ENCODE data around the gene TFR2. TPM values are rescaled to one million over a fixed set of nuclear protein-coding genes. Genes with fewer than 3 reads are reported as not detected.

Gene TFR2
- total and polyA plus RNA-seq, 5 experiments from 2014 or later: 0.51 to 5.9 (median 1.3) TPM

GRCh38 chr7:100588438-100588837 is 52.9 kb downstream of the TFR2 start:
- Mint-ChIP-seq H3K4me3 (peak overlapping the region; percentile 36 to 98 (median 72)), H3K36me3 (peaks cover 0 to 4% (median 3%) of the 10 kb centered on the region in 3 donors), H3K27me3 (peaks cover 0 to 10% (median 3%) of the 10 kb centered on the region in 5 donors), H3K27ac (peak overlapping the region in 3 of 10 donors; percentile 18 to 44 (median 43)), H3K9me3 (no peaks in the 10 kb centered on the region), H3K4me1 (peaks cover 14 to 29% (median 20%) of the 10 kb centered on the region in 4 donors)
- POLR2A ChIA-PET: interaction anchor here (0.7 to 9.8 kb wide), 4 partner anchors 15 to 57 kb away, joined by 3 to 333 read pairs (median 4); partner anchors contain the start of gene SAP25
- DNase-seq (no peak), ATAC-seq (no peak)

DNA sequence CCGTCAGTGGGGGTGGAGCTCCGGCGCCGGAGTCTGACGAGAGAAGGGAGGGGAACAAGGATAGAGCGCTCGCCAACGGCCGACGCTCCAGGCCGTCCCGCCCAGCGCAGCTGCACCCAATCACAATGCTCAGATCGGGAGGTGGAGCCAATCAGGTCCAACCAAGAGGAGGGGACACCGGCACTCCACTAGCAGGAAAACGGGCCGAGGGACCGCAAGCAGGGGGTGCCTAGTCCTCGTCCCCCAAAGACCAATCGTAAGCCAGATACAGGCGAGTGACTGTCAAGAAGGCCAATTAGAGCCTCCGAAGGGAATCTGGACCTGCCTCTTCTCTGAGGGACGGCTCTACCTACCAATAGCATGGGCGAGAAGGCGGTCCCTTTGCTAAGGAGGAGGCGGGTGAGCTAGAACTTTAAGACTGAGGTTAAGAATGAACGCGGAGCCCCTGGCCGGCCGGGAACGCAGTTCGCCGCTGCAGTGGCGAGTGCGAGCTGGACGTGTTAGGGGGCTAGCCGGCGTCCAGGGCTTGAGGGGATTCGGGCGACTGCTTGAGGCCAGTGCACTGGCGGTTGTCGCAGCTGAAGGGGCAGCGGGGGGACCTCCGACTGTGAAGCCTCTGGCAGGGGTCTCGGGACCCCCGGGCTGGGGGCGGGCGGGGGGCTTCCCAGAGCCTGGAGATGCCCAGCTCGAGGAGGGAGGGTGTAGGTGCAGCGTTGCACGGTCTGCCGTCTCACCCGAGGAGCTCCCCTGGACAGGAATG is 54.9 kb downstream of the TFR2 start, which contains the start of gene FBXO24:
FBXO24 (plus strand) TSS at position 63 of the 760 bp plus-strand sequence; CDS start at position 361, 298 bp downstream.
- peaks cover 21 to 41% (median 31%) of the 10 kb centered on the region in 4 donors for H3K4me1 Mint-ChIP-seq
- no peaks in the 10 kb centered on the region for H3K9me3 Mint-ChIP-seq
- ATAC-seq: peak; percentile 83 to 85
- H3K27me3 Mint-ChIP-seq: peaks cover 0 to 10% (median 3%) of the 10 kb centered on the region in 5 donors
- DNase-seq: peak; percentile 96 to 100 (median 100)
- POLR2A ChIA-PET: interaction anchor here (0.6 to 9.8 kb wide), 46 partner anchors 8 to 631 kb away, joined by 3 to 333 read pairs (median 6); partner anchors contain the start of genes AGFG2, GIGYF1, GNB2 and MEPCE
- peak within 1 kb of the TSS; percentile 93 to 100 (median 97) for H3K4me3 Mint-ChIP-seq
- H3K27ac Mint-ChIP-seq: peak within 1 kb of the TSS in 7 of 10 donors; percentile 81 to 98 (median 97)
- H3K36me3 Mint-ChIP-seq: peaks cover 4 to 6% (median 5%) of the 10 kb centered on the region in 3 donors

DNA sequence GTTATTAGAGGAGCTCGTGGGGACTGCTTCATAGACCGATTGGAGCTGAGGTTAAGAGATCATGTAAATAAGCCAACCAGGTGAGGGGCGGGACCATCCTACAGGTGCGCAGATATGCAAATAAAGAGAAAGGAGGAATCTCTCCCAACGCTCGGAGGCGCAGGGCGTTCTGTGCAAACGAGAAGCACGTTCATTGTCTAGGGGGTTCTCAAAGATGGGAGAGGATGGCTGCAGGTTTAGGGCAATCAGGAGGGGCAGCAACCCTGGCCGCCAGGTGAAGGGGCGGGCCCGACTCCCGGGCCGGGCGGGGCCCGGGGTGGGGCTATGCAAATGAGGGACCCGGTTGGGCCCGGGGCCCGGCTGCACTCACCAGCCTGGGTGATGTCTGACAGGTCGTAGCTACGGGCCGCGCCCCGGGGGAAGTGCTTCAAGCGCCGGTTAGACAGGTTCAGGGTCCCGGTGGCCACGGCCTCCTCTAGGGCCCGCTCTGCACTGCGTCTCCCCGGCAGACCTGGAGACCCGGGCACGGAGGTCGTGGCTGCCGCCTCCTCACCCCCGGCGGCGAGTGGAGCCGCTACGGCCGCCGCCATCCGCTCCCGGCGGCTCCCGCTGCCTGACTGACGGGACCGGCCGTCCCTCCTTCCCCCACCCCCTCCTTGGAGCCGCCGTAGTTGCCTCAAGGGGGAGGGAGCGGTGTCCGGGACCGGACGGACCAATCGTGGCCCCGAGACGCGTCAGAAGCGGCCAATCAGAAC is 55.7 kb downstream of the TFR2 start, which contains the start of gene LRCH4:
LRCH4 (minus strand) TSS at position 619 of the 755 bp plus-strand sequence; CDS start at position 590, 29 bp downstream.
- H3K36me3 Mint-ChIP-seq: peaks cover 4 to 6% (median 5%) of the 10 kb centered on the region in 3 donors
- POLR2A ChIA-PET: interaction anchor here (0.6 to 9.8 kb wide), 46 partner anchors 9 to 632 kb away, joined by 3 to 333 read pairs (median 6); partner anchors contain the start of genes AGFG2, GIGYF1, GNB2 and MEPCE
- DNase-seq: peak in 8 of 10 donors; percentile 40 to 74 (median 62)
- peak within 1 kb of the TSS in 7 of 10 donors; percentile 81 to 98 (median 97) for H3K27ac Mint-ChIP-seq
- peak within 1 kb of the TSS; percentile 93 to 100 (median 97) for H3K4me3 Mint-ChIP-seq
- peaks cover 0 to 8% (median 3%) of the 10 kb centered on the region in 5 donors for H3K27me3 Mint-ChIP-seq
- peak; percentile 14 to 24 for ATAC-seq
- peaks cover 21 to 41% (median 31%) of the 10 kb centered on the region in 4 donors for H3K4me1 Mint-ChIP-seq
- no peaks in the 10 kb centered on the region for H3K9me3 Mint-ChIP-seq

- H3K36me3 Mint-ChIP-seq: peaks cover 4 to 6% (median 5%) of the 10 kb centered on the region in 3 donors
- H3K9me3 Mint-ChIP-seq: no peaks in the 10 kb centered on the region
- no peak for ATAC-seq
- POLR2A ChIA-PET: interaction anchor here (1.0 to 9.8 kb wide), 33 partner anchors 8 to 633 kb away, joined by 3 to 333 read pairs (median 11); partner anchors contain the start of genes AGFG2, GIGYF1, GNB2 and MEPCE
- peak overlapping the region in 7 of 10 donors; percentile 81 to 98 (median 97) for H3K27ac Mint-ChIP-seq
- H3K4me1 Mint-ChIP-seq: peaks cover 21 to 41% (median 31%) of the 10 kb centered on the region in 4 donors
- peak overlapping the region; percentile 93 to 100 (median 97) for H3K4me3 Mint-ChIP-seq
- H3K27me3 Mint-ChIP-seq: peaks cover 0 to 3% (median 0%) of the 10 kb centered on the region in 5 donors
- no peak for DNase-seq
Measured at GRCh38 chr7:100584683-100585510, 56.5 kb downstream of the TFR2 start.

GRCh38 chr7:100584054-100584682 is 57.2 kb downstream of the TFR2 start:
- no peaks in the 10 kb centered on the region for H3K9me3 Mint-ChIP-seq
- peaks cover 0 to 3% (median 0%) of the 10 kb centered on the region in 5 donors for H3K27me3 Mint-ChIP-seq
- peaks cover 4 to 7% (median 6%) of the 10 kb centered on the region in 3 donors for H3K36me3 Mint-ChIP-seq
- DNase-seq (no peak), ATAC-seq (no peak)
- POLR2A ChIA-PET: interaction anchor here (0.7 to 9.8 kb wide), 26 partner anchors 7 to 1025 kb away, joined by 3 to 333 read pairs (median 18); partner anchors contain the start of genes GIGYF1, GNB2, MEPCE and MOSPD3
- peaks cover 21 to 41% (median 31%) of the 10 kb centered on the region in 4 donors for H3K4me1 Mint-ChIP-seq
- H3K27ac Mint-ChIP-seq: peak overlapping the region in 7 of 10 donors; percentile 81 to 99 (median 97)
- H3K4me3 Mint-ChIP-seq: peak overlapping the region; percentile 93 to 100 (median 97)

DNA sequence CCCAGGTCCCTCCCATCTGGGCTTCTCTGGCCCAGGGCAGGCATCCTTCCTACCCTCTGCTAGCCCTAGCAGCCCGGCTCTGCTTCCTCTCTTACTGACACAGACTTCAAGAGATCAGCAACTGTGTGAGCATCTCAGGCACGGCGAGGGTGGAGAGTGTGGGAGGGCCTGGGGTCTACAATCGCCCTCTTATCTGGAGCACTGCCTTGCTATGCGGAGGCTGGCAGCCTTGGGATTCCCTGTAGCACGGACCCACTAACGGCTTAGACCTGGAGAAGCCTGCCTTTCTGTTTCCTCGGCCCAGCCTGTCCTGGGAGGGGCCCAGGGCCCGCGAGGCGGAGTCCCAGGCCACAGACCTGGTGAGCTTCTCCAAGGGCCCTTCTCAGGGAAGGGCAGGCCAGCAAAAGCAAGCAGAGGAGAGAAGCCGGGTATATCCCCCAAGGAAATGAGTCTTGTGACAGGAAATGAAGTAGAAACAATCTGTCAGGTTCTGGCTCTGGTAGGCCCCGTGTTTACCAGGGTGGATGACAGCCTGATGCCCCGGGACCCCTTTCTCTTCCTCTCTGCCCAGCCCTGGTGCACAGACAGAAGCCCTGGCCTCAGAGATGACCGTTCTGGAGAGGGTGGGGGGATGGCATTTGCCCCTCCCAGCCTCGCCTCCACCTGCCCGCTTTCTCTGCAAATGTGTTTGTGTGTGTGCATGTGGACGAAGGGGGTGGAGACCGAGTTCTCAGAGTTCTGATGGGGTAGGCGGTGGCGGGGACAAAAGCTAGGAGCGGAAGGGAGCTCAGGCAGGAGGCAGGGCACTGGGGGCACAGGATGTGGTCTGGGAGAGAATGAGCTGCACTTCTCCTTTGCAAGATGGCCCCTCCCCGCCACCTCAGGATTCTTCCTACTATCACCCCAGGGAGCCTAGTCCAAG is 58.0 kb downstream of the TFR2 start:
- Mint-ChIP-seq H3K4me3 (peak overlapping the region; percentile 93 to 100 (median 97)), H3K4me1 (peaks cover 21 to 40% (median 31%) of the 10 kb centered on the region in 4 donors), H3K27ac (peak overlapping the region in 7 of 10 donors; percentile 81 to 99 (median 97)), H3K27me3 (peaks cover 0 to 3% (median 0%) of the 10 kb centered on the region in 5 donors), H3K9me3 (no peaks in the 10 kb centered on the region), H3K36me3 (peaks cover 4 to 12% (median 9%) of the 10 kb centered on the region in 3 donors)
- DNase-seq: peak; percentile 34 to 87 (median 66)
- peak; percentile 7 to 13 for ATAC-seq
- POLR2A ChIA-PET: interaction anchor here (0.6 to 9.8 kb wide), 27 partner anchors 6 to 1024 kb away, joined by 3 to 333 read pairs (median 12); partner anchors contain the start of genes GIGYF1, GNB2, MEPCE and MOSPD3

GRCh38 chr7:100582650-100583049 is 58.7 kb downstream of the TFR2 start:
- Mint-ChIP-seq H3K4me1 (peaks cover 21 to 36% (median 29%) of the 10 kb centered on the region in 4 donors), H3K27ac (peak overlapping the region in 7 of 10 donors; percentile 81 to 99 (median 97)), H3K4me3 (peak overlapping the region; percentile 93 to 100 (median 97)), H3K9me3 (no peaks in the 10 kb centered on the region), H3K27me3 (peaks cover 0 to 3% (median 0%) of the 10 kb centered on the region in 5 donors), H3K36me3 (peaks cover 4 to 16% (median 9%) of the 10 kb centered on the region in 3 donors)
- ATAC-seq (no peak), DNase-seq (no peak)
- POLR2A ChIA-PET: interaction anchor here (0.6 to 9.8 kb wide), 16 partner anchors 8 to 153 kb away, joined by 3 to 333 read pairs (median 40); partner anchors contain the start of genes GIGYF1, GNB2, MEPCE and MOSPD3

DNA sequence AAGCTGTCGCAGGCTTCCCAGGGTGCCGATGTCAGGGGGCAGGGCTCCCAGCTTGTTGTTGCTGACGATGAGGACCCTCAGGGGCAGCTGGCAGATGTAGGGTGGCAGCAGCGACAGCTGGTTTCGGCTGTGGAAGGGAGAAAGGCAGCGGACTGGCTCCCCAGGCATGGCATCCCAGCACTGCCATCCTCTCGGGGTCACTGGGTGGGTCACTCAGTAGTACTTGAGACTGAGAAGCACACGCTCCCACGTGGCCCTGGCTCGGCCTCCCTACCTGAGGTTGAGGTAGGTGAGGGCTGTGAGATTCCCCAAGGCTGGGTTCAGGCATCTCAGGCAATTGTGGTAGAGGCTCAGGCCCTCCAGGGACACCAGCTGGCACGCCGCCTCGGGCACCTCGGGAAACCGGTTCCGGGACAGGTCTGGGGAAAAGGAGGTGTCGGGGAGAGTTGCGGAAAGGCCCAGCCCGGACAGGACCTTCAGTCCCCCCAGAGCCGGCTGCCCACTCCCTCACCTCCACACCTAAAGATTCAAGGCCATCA is 59.2 kb downstream of the TFR2 start:
- peaks cover 0 to 3% (median 0%) of the 10 kb centered on the region in 5 donors for H3K27me3 Mint-ChIP-seq
- peaks cover 21 to 35% (median 29%) of the 10 kb centered on the region in 4 donors for H3K4me1 Mint-ChIP-seq
- no peak for ATAC-seq
- peaks cover 4 to 16% (median 9%) of the 10 kb centered on the region in 3 donors for H3K36me3 Mint-ChIP-seq
- no peaks in the 10 kb centered on the region for H3K9me3 Mint-ChIP-seq
- peak overlapping the region; percentile 41 to 100 (median 97) for H3K4me3 Mint-ChIP-seq
- DNase-seq: no peak
- POLR2A ChIA-PET: interaction anchor here (0.8 to 9.8 kb wide), 7 partner anchors 9 to 153 kb away, joined by 3 to 333 read pairs (median 8); partner anchors contain the start of genes GNB2, MOSPD3, SAP25 and ZCWPW1
- H3K27ac Mint-ChIP-seq: peak overlapping the region in 7 of 10 donors; percentile 81 to 99 (median 97)

GRCh38 chr7:100580466-100581283 is 60.7 kb downstream of the TFR2 start:
- Mint-ChIP-seq H3K4me1 (peaks cover 19 to 38% (median 30%) of the 10 kb centered on the region in 4 donors), H3K4me3 (peak overlapping the region in 1 of 10 donors; percentile 97), H3K9me3 (no peaks in the 10 kb centered on the region), H3K36me3 (peaks cover 4 to 29% (median 10%) of the 10 kb centered on the region in 3 donors), H3K27me3 (no peaks in the 10 kb centered on the region), H3K27ac (no peak overlapping the region)
- POLR2A ChIA-PET: interaction anchor here (1.4 to 9.8 kb wide), 4 partner anchors 12 to 152 kb away, joined by 3 to 333 read pairs (median 54); partner anchors contain the start of genes GNB2, SAP25 and ZCWPW1
- DNase-seq: no peak
- no peak for ATAC-seq
